GM12878 (cell line): Measurements from ENCODE around the gene ATN1. TPM values are rescaled to one million over a fixed set of nuclear protein-coding genes. Genes with fewer than 3 reads are reported as not detected.

Experiments used
- ATAC-seq: fragments of 200-7000 bp; cut with Tn5 transposase; 3 replicates; pipeline ENCODE4 v1.9.1; 2020; ENCODE audit warnings: mild to moderate bottlenecking, moderate library complexity
- BruUV-seq: library from RNA; stranded (reverse); fragments of 400-500 nt; replicated peaks from 2 replicates; lab custom pipeline; 2021; lab: Mats Ljungman, UMichigan
- CTCF ChIA-PET: fragments of 300-600 bp; sonication (Branson Sonifier 250); formaldehyde crosslinking; extraction: SDS; loops from one replicate; lab custom pipeline; 2021; ENCODE audit warnings: inconsistent platforms; lab: Yijun Ruan, JAX
- POLR2A ChIA-PET: fragments of 350-600 bp; formaldehyde crosslinking; extraction: SDS; loops from one replicate; lab custom pipeline; 2021; ENCODE audit warnings: inconsistent platforms; lab: Charles Lee
- RAD21 ChIA-PET: fragments of 300-600 bp; sonication (Branson Sonifier 250); formaldehyde crosslinking; loops from one replicate; lab custom pipeline; 2023; ENCODE audit warnings: antibody characterized with exemption; ENCODE audit not compliant: unreplicated experiment; lab: Charles Lee
- SMC1A ChIA-PET: fragments of 300-600 bp; sonication (Branson Sonifier 250); formaldehyde crosslinking; loops from one replicate; lab custom pipeline; 2023; ENCODE audit not compliant: unreplicated experiment, uncharacterized antibody; lab: Charles Lee
- DNase-seq: peaks from one replicate; pipeline ENCODE4 v3.0.0-alpha.2; 2011; ENCODE audit warnings: low read depth, low spot score
- FAIRE-seq: peaks from 3 replicates; lab custom pipeline; 2011; peaks lifted over from hg19 to GRCh38; lab: Jason Lieb, UNC
- H2AFZ ChIP-seq: 2 replicates; pipeline ENCODE4 v1.6.0; 2011; ENCODE audit warnings: low read depth, low read length, control low read depth; ENCODE audit not compliant: control insufficient read depth
- H3K27ac ChIP-seq: 2 replicates; pipeline ENCODE4 v1.5.1; 2011; ENCODE audit warnings: control low read depth; ENCODE audit not compliant: control insufficient read depth, insufficient read depth
- H3K27me3 ChIP-seq, 2 experiments: replicated peaks in 1 of 2; 2 replicates each; pipeline versions ENCODE4 v1.6.0 to v1.6.1; 2011; ENCODE audit warnings: low read length in 1 of 2; ENCODE audit not compliant: control insufficient read depth in 2 of 2, insufficient read depth in 2 of 2
- H3K36me3 ChIP-seq, 2 experiments: 2 replicates each; pipeline ENCODE4 v1.5.1; 2011; ENCODE audit warnings: low read length in 1 of 2; ENCODE audit not compliant: control insufficient read depth in 2 of 2, insufficient read depth in 2 of 2
- H3K4me1 ChIP-seq: 2 replicates; pipeline ENCODE4 v1.6.1; 2011; ENCODE audit warnings: mild to moderate bottlenecking, low read length, moderate library complexity, mixed read lengths; ENCODE audit not compliant: control insufficient read depth, insufficient read depth
- H3K4me2 ChIP-seq: 2 replicates; pipeline ENCODE4 v1.6.0; 2011; ENCODE audit warnings: control low read depth; ENCODE audit not compliant: control insufficient read depth, insufficient read depth
- H3K4me3 ChIP-seq: fragments of 200-600 bp; sonication (generic); 2 replicates; pipeline ENCODE4 v1.5.1; 2016
- H3K79me2 ChIP-seq: 2 replicates; pipeline ENCODE4 v1.6.0; 2011; ENCODE audit warnings: low read length; ENCODE audit not compliant: control insufficient read depth, insufficient read depth
- H3K9ac ChIP-seq: 2 replicates; pipeline ENCODE4 v1.8.0; 2011; ENCODE audit warnings: low read length, control low read depth, mixed read lengths; ENCODE audit not compliant: control insufficient read depth, insufficient read depth
- H3K9me3 ChIP-seq: replicated peaks from 3 replicates; pipeline ENCODE4 v1.5.1; 2011; ENCODE audit warnings: mild to moderate bottlenecking, low read length; ENCODE audit not compliant: control insufficient read depth, insufficient read depth
- H4K20me1 ChIP-seq: 2 replicates; pipeline ENCODE4 v1.6.0; 2011; ENCODE audit not compliant: control insufficient read depth, insufficient read depth
- EP300 ChIP-seq, 2 experiments: fragments of 150-350 bp in 1 of 2; IDR thresholded peaks; 2 replicates each; pipeline ENCODE4 v1.6.1; 2011 to 2012; ENCODE audit warnings: low read depth in 2 of 2, low read length in 2 of 2, borderline replicate concordance in 1 of 2, improper control_type of control experiment in 1 of 2, inconsistent platforms in 1 of 2; ENCODE audit not compliant: control insufficient read depth in 1 of 2
- ESRRA ChIP-seq: IDR thresholded peaks from 2 replicates; pipeline ENCODE4 v1.6.1; 2012; ENCODE audit warnings: mild to moderate bottlenecking, low read length, improper control_type of control experiment
- KLF5 ChIP-seq: fragments of 450-650 bp; IDR thresholded peaks from 2 replicates; pipeline ENCODE4 v1.6.1; 2014; ENCODE audit warnings: mild to moderate bottlenecking; ENCODE audit not compliant: partially characterized antibody
- SIN3A ChIP-seq: IDR thresholded peaks from 2 replicates; pipeline ENCODE4 v1.6.1; 2012; ENCODE audit warnings: low read depth, low read length, improper control_type of control experiment
- YY1 ChIP-seq: IDR thresholded peaks from 2 replicates; pipeline ENCODE4 v1.6.1; 2011; ENCODE audit warnings: low read depth, mild to moderate bottlenecking, low read length
- WGBS: methylation state at CpG from one replicate; pipeline ENCODE4 v1.1.6; 2016; ENCODE audit warnings: low lambda C conversion rate; ENCODE audit not compliant: insufficient replicate concordance, insufficient coverage; ENCODE audit errors: missing lambda C conversion rate; 5-methylcytosine and 5-hydroxymethylcytosine counted together
- in situ Hi-C: fragments of 300-500 bp; cut with MboI; formaldehyde crosslinking; loops from 9 replicates; pipeline ENCODE4 v1.14.3; 2018; ENCODE audit warnings: mixed read lengths
- intact Hi-C: fragments of 100-400 bp; cut with micrococcal nuclease; formaldehyde crosslinking; loops from one replicate; pipeline ENCODE4 v1.14.2; 2022; ENCODE audit not compliant: unreplicated experiment
- polyA plus RNA-seq, 11 experiments: library from polyadenylated mRNA; depleted of rRNA in 4 of 11; unstranded in 6 of 11; stranded (reverse) in 5 of 11; fragments of >200 nt; fragmentation: Nextera tagmentation in 4 of 11; fragmentation: Illumina TruSeq in 1 of 11; extraction: Ambion mirVana in 4 of 11; extraction: Trizol in 1 of 11; gene quantifications; 1 replicate in 1 of 11; 2 replicates in 10 of 11; pipeline versions ENCODE4 v1.2.1 to v1.2.3, GENCODE V29; 2011 to 2016; ENCODE audit warnings: inconsistent platforms in 2 of 11, missing spikeins in 2 of 11, low read depth in 1 of 11
- total RNA-seq, 4 experiments: library from RNA; depleted of rRNA in 3 of 4; stranded (reverse); fragments of >200 nt in 3 of 4; fragmentation: Illumina TruSeq in 1 of 4; extraction: Trizol in 1 of 4; gene quantifications; 2 replicates each; pipeline versions ENCODE4 v1.2.1 to v1.2.3, GENCODE V29; 2013 to 2021

The ATN1 gene
- total and polyA plus RNA-seq, 10 of the 15 experiments (the other 5 are each of a cell fraction or from before 2014, with no cell fraction given): 0.08 to 44.5 (median 5.0) TPM

DNA sequence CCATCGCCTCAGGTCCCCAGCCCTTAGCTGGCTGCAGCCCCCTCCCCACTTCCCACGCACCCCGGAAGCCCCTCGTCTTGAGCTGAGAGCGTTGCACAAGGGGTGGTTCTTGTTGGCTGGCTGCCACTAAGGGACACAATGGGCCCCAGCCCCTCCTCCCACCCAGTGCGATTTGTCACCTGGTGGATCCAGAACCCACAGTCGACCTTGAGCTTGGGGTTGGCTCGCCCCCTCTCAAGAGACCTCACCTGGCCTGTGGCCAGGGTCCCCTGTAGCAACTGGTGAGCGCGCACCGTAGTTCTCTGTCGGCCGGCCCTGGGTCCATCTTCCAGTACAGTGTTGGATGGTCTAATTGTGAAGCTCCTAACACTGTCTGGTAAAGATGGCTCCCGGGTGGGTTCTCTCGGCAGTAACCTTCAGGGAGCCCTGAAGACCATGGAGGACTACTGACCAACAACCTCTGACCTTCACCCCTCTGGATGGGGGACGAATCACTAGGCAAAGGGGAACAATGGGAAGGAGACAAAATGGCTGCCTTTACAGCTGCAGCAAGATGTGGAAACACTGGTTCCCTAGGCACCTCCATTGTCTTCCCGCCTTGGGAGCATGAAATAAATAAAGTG, 36.1 kb downstream of the ATN1 start:
- in situ Hi-C loops (loop anchor here (5.0 to 25.0 kb wide), 2 partner anchors 148 to 1673 kb away; no protein-coding TSS in a partner anchor), intact Hi-C loops (loop anchor here (5.0 kb wide), 1 partner anchor 148 kb away; no protein-coding TSS in a partner anchor)
- Histone ChIP-seq H3K27me3 (no peaks in the 10 kb centered on the region), H3K4me2 (no peak overlapping the region), H3K79me2 (peaks cover 41% of the 10 kb centered on the region), H2AFZ (no peak overlapping the region), H3K4me1 (peaks cover 49% of the 10 kb centered on the region), H3K9ac (no peak overlapping the region), H3K4me3 (no peak overlapping the region), H4K20me1 (no peaks in the 10 kb centered on the region), H3K9me3 (no peaks in the 10 kb centered on the region), H3K36me3 (peaks cover 36% of the 10 kb centered on the region in 2 experiments), H3K27ac (no peak overlapping the region)
- SMC1A ChIA-PET: interaction anchor here (0.9 to 13.2 kb wide), 7 partner anchors 10 to 145 kb away, joined by 3 to 395 read pairs (median 3); partner anchors contain the start of genes C12orf57, C1RL, PTPN6 and RNU7-1
- WGBS: 75% methylated on average over 16 of the region's 17 CpGs
- no TSS peak for BruUV-seq
- FAIRE-seq (no peak), ATAC-seq (no peak), DNase-seq (no peak)
- POLR2A ChIA-PET: interaction anchor here (0.6 to 13.5 kb wide), 3 partner anchors 19 to 973 kb away, joined by 5 to 524 read pairs (median 6); partner anchors contain the start of genes C12orf57, PTPN6 and RNU7-1
- RAD21 ChIA-PET: interaction anchor here (1.0 to 13.5 kb wide), 6 partner anchors 9 to 149 kb away, joined by 3 to 426 read pairs (median 8); partner anchors contain the start of genes C12orf57, PTPN6, RNU7-1 and USP5
- TF ChIP-seq KLF5 (no peak), YY1 (peak; percentile 40; the same call in 1 of the 2 replicates)
- CTCF ChIA-PET: interaction anchor here (1.0 to 13.2 kb wide), 14 partner anchors 10 to 149 kb away, joined by 3 to 645 read pairs (median 7); partner anchors contain the start of genes C12orf57, C1R, C1RL and LPCAT3

DNA sequence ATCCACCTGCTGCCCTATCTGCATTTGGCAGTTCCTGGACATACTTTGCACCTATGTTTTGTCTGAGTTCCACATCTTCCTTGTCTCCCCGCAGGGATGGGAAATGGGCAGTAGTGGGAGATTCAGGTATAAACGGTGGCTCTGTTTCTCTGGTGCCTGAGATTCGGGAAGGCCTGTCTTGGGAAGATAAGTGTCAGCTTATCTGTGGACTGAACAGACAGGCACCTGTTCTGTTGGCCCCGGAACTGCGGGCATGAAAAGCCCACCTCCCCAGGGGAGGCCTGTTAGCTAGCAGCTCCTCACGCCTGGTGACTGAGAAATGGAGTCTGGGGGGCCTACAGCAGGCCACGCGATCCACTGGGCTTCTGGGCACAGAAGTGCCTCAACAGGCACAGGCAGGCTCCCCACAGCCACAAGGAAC, 36.9 kb downstream of the ATN1 start:
- Histone ChIP-seq H3K79me2 (peaks cover 41% of the 10 kb centered on the region), H3K9ac (peak overlapping the region; percentile 39), H3K36me3 (peaks cover 35 to 36% of the 10 kb centered on the region in 2 experiments), H3K9me3 (no peaks in the 10 kb centered on the region), H3K4me3 (no peak overlapping the region), H3K27me3 (no peaks in the 10 kb centered on the region), H3K4me2 (no peak overlapping the region; the same call in 1 of the 2 replicates), H3K27ac (peak overlapping the region; percentile 64), H4K20me1 (no peaks in the 10 kb centered on the region), H3K4me1 (peaks cover 43% of the 10 kb centered on the region), H2AFZ (no peak overlapping the region; the same call in 1 of the 2 replicates)
- intact Hi-C loops (loop anchor here (1.0 to 5.0 kb wide), 2 partner anchors 20 to 148 kb away; partner anchors contain the start of gene C12orf57), in situ Hi-C loops (loop anchor here (5.0 to 25.0 kb wide), 2 partner anchors 148 to 1673 kb away; no protein-coding TSS in a partner anchor)
- SMC1A ChIA-PET: interaction anchor here (0.7 to 13.2 kb wide), 10 partner anchors 10 to 180 kb away, joined by 3 to 395 read pairs (median 3); partner anchors contain the start of genes C12orf57, C1RL, LPCAT3 and PTPN6
- FAIRE-seq (no peak), ATAC-seq (no peak), DNase-seq (no peak)
- no peak for TF ChIP-seq SIN3A
- peak; percentile 19 for TF ChIP-seq KLF5
- TF ChIP-seq EP300 (IDR thresholded peaks at IDR 0.05; ENCODE audit: borderline replicate concordance in 1 of 2, control insufficient read depth in 1 of 2, low read depth in 2 of 2, low read length in 2 of 2): no peak
- no peak for TF ChIP-seq ESRRA
- RAD21 ChIA-PET: interaction anchor here (0.6 to 13.5 kb wide), 11 partner anchors 10 to 149 kb away, joined by 3 to 426 read pairs (median 5); partner anchors contain the start of genes C12orf57, C1RL, LPCAT3 and PTPN6
- WGBS: 46% methylated on average over 8 of the region's 8 CpGs
- CTCF ChIA-PET: interaction anchor here (0.7 to 13.2 kb wide), 20 partner anchors 10 to 149 kb away, joined by 3 to 645 read pairs (median 4); partner anchors contain the start of genes C12orf57, C1R, C1RL and LPCAT3
- POLR2A ChIA-PET: interaction anchor here (0.6 to 13.5 kb wide), 6 partner anchors 9 to 974 kb away, joined by 3 to 524 read pairs (median 6); partner anchors contain the start of genes C12orf57, PTPN6 and RNU7-1
- BruUV-seq: no TSS peak
